ENCODE measurements around the gene CHRNA9. TPM values are rescaled to one million over a fixed set of nuclear protein-coding genes. Genes with fewer than 3 reads are reported as not detected.
"Not testable (repeated sequence)": the region's sequence is repeated elsewhere in the genome, so short reads cannot be mapped to it uniquely, and the experiment has no call there.

The CHRNA9 gene
- total RNA-seq, 1 donor: 0.09 TPM

DNA sequence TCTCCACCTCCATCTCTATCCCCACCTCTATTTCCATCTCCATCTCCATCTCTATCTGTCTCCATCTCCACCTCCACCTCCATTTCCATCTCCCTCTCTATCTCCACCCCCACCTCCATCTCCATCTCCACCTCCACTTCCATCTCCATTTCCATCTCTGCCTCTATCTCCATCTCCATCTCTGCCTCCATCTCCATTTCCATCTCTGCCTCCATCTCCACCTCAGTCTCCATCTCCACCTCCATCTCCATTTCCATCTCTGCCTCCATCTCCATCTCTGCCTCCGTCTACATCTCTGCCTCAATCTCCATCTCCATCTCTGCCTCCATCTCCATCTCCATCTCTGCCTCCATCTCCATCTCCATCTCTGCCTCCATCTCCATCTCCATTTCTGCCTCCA lies 40.8 kb upstream of the CHRNA9 start:
- no peak for DNase-seq (ENCODE audit: low read depth)
- TF ChIP-seq, protein P1, sequence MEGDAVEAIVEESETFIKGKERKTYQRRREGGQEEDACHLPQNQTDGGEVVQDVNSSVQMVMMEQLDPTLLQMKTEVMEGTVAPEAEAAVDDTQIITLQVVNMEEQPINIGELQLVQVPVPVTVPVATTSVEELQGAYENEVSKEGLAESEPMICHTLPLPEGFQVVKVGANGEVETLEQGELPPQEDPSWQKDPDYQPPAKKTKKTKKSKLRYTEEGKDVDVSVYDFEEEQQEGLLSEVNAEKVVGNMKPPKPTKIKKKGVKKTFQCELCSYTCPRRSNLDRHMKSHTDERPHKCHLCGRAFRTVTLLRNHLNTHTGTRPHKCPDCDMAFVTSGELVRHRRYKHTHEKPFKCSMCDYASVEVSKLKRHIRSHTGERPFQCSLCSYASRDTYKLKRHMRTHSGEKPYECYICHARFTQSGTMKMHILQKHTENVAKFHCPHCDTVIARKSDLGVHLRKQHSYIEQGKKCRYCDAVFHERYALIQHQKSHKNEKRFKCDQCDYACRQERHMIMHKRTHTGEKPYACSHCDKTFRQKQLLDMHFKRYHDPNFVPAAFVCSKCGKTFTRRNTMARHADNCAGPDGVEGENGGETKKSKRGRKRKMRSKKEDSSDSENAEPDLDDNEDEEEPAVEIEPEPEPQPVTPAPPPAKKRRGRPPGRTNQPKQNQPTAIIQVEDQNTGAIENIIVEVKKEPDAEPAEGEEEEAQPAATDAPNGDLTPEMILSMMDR (IDR thresholded peaks at IDR 0.05; ENCODE audit: insufficient read depth, low read length): no peak

DNA sequence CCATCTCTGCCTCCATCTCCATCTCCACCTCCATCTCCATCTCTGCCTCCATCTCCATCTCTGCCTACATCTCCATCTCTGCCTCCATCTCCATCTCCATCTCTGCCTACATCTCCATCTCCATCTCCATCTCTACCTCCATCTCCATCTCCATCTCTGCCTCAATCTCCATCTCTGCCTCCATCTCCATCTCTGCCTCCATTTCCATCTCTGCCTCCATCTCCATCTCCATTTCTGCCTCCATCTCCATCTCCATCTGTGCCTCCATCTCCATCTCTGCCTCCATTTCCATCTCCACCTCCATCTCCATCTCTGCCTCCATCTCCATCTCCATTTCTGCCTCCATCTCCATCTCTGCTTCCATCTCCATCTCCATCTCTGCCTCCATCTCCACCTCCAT lies 40.1 kb upstream of the CHRNA9 start:
- not testable (repeated sequence) for H3K4me3 ChIP-seq (ENCODE audit: low read depth, low read length); DNase-seq (ENCODE audit: low read depth)

More for the DNA sequence above, 40.8 kb upstream of the CHRNA9 start:
- H3K4me3 ChIP-seq (ENCODE audit: low read depth, low read length): no peak overlapping the region

DNA sequence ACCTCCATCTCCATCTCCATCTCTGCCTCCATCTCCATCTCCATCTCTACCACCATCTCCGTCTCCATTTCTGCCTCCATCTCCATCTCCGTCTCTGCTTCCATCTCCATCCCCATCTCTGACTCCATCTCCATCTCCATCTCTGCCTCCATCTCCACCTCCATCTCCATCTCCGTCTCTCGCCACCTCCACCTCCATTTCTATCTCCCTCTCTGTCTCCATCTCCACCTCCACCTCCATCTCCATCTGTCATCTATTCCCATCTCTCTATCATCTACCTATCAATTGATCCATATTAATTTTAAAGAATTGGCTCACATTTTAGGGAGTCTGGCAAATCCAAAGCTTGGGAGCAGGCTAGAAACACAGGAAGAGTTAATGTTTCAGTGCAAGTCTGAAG lies 39.6 kb upstream of the CHRNA9 start:
- DNase-seq (ENCODE audit: low read depth): no peak
- no peak overlapping the region for H3K4me3 ChIP-seq (ENCODE audit: low read depth, low read length)
- TF ChIP-seq, protein P1 (IDR thresholded peaks at IDR 0.05; ENCODE audit: insufficient read depth, low read length): no peak

DNA sequence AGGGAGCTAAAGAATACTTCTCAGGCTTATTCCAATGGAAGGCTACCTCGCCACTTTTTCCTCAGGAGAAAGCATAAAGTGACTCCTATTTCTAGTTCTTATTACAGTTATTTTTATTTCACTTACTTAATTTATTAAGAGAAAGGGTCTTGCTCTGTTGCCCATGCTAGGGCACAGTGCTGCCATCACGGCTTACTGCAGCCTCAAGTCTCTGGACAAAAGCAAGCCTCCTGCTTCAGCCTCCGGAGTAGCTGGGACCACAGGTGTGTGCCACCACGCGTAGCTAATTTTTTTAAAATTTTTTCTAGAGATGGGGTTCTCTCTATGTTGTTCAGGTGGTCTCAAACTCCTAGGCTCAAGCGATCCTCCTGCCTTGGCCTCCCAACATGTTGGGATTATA lies 36.0 kb upstream of the CHRNA9 start:
- no peak for DNase-seq (ENCODE audit: low read depth)
- H3K4me3 ChIP-seq (ENCODE audit: low read depth, low read length): no peak overlapping the region
- TF ChIP-seq, protein P1 (IDR thresholded peaks at IDR 0.05; ENCODE audit: insufficient read depth, low read length): no peak

DNA sequence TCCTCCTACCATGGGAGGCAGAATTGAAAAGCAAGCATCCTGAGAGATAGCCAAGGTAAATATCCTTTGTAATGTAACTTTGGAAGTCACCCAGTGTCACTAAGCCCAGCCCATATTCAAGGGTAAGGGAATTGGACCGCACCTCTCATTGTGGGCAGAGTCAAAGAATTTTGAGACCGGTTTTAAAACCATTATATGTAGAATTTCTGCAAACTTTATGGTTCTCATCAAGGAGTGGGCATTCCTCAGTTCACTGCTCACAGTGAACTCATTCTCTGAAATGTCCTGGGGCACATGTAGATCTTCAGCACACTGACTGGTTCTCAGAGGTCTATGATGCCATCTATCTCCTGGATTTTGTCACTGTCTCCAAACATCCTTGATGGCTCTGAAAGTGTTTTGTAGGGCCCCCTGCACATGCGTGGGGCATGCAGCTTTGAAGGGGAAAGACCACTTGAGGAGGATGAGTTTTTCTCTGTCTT lies 35.3 kb upstream of the CHRNA9 start:
- H3K4me3 ChIP-seq (ENCODE audit: low read depth, low read length): no peak overlapping the region
- no peak for DNase-seq (ENCODE audit: low read depth)
- TF ChIP-seq, protein P1 (IDR thresholded peaks at IDR 0.05; ENCODE audit: insufficient read depth, low read length): no peak

DNA sequence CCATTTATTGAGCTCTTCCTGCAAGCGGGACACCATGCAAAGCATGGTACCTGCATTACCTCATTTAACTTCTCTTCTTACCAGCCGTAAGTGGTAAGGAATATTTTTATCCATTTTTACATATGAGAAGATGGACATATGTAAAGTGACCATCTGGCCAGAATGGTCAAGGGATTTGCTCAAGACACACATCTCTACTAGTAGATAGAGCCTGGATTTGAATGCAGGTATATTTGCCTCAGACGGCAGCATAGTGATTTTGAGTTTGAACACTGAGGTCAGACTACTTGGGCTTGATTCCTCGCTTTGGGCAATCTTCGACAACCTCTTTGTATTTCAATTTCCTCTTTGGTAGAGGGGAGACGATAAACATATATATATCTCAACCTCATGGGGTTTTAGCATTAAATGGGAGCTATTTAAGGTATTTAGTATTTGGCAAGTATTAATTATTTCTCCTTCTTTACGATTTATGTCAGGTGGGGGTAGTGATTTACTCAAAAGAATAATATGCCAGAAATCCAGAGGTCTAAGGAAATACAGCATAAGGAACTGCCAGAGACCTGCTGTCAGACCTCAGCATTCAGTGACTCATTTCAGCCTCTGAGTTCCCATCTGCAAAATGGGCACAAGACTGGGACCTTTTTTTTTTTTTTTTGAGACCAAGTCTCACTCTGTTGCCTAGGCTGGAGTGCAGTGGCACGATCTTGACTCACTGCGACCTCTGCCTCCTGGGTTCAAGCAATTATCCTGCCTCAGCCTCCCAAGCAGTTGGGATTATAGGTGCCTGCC lies 34.6 kb upstream of the CHRNA9 start:
- TF ChIP-seq, protein P1 (IDR thresholded peaks at IDR 0.05; ENCODE audit: insufficient read depth, low read length): no peak
- no peak overlapping the region for H3K4me3 ChIP-seq (ENCODE audit: low read depth, low read length)
- no peak for DNase-seq (ENCODE audit: low read depth)

DNA sequence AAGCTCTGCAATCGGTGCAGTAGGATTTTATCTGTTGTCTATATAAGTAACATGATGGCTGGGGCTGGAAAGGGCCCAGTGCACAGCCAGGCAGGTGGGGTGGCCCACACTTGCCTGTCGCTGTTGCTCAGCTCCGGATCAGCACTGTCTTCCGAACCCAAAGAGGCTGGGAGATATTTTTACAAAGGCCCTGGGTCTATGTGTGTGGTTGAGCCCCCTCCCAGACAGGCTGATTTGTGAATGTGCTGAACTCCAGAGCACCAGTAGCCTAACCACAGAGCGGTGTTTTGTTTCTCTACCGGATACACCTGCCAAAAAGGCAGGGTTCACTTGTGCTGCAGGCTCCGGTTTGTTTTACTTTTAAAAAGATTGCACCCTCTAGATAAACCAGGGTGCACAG lies 33.5 kb upstream of the CHRNA9 start:
- TF ChIP-seq, protein P1 (IDR thresholded peaks at IDR 0.05; ENCODE audit: insufficient read depth, low read length): no peak
- H3K4me3 ChIP-seq (ENCODE audit: low read depth, low read length): no peak overlapping the region
- no peak for DNase-seq (ENCODE audit: low read depth)

All from fibroblast of the aortic adventitia (primary cell).